GM18520 (cell line): ENCODE results near the gene NR6A1.
A peak's percentile ranks its signal among the peaks of the same experiment; 100 is the strongest.

Experiments used
- ATAC-seq: cut with Tn5 transposase; IDR thresholded peaks from one replicate; pipeline ENCODE4 v1.9.1; 2021; ENCODE audit not compliant: unreplicated experiment

NR6A1 gene

DNA sequence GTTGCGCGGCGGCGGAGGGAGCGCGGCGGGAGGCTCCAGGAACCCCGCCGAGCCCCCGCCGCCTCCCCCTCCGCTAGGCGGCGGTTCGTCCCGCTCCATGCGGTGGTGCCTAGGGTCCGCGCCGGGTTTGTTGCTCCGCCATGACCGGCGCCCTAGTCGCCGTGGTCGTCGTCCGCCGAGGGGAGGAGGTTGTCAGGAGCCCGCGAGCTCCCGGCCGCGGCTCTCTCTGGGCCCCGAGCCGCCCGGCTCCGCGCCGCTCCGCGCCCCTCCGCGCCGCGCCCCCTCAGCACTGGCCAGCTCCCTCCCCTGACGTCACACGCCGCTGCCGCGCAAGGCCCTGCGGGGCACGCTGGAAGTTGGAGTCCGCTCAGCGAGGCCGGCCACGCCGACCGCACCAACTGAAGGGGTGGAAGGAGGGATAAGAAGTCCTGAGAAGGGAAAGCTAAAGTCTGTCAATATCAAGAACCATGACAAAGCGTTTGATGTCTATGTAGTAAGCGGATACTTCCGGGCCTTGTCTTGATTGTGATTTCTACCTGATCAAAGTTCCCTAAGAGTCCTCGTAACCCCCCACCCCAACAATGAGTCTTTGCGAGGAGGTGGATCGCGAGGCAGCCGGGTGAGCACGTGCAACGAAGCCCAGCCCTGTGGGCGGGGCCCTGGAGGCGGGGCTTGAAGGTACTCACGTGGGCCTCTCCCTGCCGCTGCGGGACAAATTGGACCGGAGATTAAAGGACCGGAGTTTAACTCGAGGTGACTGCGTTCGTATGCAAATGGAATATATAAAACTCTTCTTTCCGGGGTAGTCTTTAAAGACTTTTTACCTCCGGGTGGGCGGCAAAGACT, at the start of gene NR6A1:
Gene NR6A1, minus strand, starts transcription at position 291 of the 846 bp plus-strand sequence.
- peak; percentile 75 for ATAC-seq

DNA sequence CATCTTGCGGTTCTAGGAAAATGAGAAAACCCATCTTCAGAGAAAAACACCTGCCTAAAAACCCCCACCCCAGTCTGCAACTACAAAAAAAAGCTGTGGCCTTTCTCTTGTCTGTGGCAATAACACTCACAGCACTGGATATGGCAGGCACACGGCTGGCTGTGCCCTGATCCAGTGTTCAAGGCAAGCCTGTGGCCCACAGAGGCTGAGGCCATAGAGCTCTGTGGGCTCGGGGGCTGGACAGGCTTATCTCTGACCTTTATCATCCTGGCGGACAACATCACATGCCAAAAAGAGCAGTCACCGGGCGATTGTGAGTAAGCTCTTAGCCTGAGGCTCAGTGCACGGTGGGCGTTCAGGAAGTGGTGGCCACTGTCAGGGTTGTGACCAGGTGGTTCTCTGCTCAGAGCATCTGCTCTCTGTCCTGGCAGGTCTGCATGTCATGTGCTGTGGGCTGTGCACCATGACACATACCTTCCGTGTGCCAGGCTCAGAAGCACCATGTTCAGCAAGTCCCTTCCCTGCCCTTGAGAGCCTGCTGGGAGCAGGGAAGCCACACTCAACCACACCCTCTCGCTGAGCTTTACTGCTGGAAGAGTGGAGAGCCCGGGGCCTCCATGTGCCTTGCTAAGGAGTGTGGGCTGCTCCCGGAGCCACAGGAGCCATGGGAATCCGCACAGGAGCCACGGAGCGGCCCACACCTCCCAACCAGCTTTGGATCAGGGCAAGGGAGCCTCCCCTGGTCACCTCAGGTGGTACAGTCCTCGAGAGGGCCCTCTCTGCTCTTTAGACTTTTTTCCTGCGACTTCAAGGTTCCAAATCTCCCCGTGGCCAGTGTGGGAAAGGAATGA, 47.5 kb upstream of the NR6A1 start:
- no peak for ATAC-seq

DNA sequence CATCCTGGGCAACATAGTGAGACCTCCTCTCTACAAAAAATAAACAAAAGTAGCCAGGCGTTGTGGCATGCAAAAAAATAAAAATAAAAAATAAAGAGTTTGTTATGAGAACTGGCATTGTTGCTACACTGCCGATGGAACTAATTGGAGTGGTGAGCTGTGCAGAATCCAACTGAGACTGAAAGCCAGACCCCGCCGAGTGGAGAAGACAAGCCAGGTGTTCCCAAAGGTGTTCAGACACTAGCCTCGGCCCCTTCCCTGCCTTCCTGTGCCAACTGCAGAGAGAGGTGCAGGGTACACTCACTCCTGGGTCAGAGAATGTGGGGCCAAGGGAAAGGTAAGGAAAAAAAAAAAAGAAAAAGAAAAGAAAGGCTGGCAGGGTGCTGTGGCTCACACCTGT, 44.5 kb upstream of the NR6A1 start:
- ATAC-seq = no peak

DNA sequence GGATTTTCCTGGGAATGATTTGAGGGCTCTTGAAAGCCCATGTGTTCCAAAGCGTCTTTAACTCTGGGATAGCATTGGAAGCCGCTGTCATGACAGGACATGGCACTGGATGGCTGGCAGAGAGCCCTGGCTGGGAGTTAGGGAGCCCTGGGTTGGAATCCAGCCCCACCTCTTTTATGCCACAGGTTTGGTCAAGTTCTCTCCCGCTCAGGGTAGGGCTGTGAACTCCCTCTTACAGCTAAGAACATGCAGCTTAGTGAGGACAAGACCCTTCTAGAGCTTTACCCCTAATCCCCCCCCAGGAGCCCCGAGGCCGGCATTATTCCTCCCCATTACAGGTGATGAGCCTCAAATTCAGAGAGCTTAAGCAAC, 43.0 kb upstream of the NR6A1 start:
- ATAC-seq = no peak

DNA sequence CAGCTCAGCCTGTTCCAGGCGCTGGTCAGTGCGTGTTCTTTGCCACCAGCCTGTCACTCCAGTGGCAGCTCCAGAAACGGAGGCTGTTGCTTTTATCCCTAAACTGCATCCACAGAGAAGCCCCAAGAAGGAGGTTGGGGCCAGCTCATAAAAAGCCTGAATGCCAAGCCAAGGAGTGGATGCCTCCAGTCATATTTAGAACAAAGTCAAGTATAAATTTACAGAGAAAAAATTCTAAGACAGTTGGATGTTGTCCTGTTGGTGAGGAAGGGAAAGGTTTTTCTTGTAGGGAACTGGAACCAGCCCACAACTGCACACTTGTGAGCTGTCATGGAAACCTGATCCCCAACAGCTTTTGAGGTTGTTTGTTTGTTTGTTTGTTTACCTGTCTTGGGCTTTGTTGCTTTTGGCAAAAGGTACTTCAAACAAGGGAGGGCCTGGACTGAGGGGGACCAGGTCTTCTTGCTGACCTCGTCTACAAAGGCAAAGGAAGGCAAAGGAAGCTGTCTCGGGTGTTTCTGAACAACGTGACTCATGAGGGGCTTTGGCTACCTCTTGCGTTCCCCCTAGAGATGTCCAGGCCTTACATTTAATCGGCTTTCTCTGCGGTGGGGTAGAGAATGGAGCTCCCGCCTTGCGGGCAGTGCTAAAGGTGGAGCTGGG, 42.5 kb upstream of the NR6A1 start:
- ATAC-seq = no peak

DNA sequence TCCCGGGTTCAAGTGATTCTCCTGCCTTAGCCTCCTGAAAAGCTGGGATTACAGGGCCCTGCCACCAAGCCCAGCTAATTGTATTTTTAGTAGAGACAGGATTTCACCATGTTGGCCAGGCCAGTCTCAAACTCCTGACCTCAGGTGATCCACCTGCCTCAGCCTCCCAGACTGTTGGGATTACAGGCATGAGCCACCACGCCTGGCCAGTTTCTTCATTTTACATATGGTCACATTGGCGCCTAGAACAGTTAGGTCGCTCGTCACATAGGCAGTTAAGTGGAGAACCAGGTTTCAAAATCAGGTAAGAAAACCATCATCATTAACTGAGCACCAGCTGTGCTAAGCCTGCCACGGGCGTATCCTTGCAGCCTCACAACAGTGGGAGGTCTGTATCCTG, 41.9 kb upstream of the NR6A1 start:
- ATAC-seq = no peak

DNA sequence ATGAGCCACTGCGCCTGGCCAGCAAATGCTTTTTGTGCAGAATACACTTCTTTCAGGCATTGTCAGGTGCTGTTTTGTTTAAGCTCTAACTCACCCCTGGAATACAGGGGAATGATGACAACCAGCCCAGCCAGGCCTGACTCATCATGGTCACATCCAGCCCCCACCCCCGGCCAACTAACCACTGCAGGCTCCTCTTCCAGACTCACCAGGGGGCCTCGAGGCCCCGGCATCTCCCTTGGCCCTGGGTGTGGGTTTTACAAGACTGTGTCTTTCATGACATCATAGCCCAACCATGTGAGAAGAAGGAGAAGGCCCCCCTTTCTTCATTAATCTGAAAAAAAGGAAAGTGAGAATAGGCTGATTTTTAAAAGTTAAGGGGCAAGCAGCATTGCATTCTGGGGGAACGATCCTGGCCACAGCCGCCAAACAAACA, 41.3 kb upstream of the NR6A1 start:
- ATAC-seq = no peak

DNA sequence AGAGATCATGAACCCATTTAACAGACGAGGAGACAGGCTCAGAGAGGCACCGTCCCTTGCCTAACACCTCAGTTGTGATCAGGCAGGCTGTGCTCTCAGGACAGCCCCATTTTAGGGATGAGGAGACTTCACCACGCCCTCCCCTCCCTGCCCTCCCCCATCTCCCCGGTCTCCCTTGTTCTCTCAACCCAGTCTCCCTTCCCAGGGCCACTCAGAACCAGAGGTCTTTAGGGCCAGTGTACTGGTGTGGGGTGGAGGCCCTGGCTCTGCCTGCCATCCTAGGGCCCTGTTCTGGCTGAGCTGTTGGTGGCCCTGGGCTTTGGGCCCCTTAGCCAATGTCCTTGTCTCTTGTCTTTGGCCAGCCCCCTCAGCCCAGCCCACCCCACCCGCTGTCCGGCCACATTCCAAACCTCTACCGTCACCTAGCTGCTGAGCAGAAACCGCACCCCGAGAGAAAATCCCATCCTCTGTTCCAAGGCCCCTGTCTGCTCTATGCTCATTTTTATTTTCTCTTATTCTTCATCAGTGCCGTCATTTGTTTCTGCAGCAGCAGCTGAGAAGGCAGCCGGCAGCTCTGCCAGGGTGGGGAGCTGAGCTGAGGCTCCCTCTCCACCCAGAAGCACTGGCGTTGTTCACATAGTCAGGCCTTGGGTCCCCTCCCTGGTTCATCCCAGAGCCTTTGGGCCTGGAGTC, 39.7 kb upstream of the NR6A1 start:
- ATAC-seq = no peak

DNA sequence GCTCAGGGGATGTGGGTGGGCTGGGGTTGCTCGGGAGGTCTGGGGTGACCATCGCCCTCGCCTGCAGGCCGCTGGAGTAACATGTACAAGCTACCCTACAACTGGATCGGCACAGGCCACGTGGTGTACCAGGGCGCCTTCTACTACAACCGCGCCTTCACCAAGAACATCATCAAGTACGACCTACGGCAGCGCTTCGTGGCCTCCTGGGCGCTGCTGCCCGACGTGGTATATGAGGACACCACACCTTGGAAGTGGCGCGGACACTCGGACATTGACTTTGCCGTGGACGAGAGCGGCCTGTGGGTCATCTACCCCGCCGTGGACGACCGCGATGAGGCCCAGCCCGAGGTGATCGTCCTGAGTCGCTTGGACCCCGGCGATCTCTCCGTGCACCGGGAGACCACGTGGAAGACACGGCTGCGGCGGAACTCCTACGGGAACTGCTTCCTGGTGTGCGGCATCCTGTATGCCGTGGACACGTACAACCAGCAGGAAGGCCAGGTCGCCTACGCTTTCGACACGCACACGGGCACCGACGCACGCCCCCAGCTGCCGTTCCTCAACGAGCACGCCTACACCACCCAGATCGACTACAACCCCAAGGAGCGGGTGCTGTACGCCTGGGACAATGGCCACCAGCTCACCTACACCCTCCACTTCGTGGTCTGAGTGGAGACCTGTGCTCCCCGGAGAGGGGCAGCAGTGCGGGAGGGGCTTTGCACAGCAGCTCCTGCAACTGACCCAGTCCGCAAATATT, 38.8 kb upstream of the NR6A1 start:
- no peak for ATAC-seq

DNA sequence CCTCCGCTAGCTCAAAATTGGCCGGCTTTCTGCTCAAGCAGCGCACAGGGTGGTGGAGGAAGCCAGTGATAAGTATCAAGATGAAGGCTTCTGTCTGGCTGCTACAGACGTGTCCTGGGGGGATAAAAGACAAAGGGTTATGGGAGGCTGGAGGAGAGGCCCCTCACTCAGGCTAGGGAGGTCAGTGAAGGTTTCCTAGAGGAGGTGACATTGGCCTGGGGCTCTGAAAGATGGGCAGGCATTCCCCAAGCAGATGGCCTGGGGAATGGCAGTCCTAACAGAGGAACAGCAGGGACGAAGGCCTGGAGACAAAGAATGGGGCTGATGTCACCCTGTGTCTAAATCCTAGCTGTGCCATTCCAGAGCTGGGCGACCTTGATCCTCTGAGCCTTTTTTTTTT, 38.1 kb upstream of the NR6A1 start:
- ATAC-seq = no peak

DNA sequence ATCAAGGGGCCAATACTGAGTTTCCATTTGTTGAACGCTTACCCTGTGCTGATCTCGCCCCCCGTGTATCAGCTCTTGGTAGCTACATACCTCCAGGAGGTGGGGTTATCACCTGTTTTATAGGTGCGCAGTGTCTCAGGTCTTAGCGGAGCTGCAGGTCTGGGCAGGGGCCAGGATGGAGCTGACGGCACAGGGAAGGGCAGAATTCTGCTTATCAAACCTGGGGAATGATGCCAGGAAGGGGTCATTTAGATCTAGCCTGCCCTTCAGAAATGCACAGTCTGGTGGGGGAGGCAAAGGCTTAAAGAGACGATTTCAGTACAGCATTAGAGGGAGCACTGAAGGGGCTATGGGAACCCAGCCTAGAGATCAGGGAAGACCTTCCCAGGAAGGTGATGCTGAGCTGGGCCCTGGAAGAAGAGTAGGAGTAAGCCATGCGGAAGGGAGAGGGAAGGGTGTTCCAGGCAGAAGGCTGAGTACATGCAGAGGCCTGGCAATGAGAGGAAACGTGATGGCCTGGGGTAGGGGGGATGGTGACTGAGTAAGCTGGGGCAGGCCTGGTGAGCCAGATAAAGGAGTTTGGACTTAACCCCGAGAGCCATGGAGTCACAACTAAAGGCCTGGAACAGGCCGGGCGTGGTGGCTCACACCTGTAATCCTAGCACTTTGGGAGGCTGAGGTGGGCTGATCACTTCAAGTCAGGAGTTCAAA, 37.3 kb upstream of the NR6A1 start:
- no peak for ATAC-seq

DNA sequence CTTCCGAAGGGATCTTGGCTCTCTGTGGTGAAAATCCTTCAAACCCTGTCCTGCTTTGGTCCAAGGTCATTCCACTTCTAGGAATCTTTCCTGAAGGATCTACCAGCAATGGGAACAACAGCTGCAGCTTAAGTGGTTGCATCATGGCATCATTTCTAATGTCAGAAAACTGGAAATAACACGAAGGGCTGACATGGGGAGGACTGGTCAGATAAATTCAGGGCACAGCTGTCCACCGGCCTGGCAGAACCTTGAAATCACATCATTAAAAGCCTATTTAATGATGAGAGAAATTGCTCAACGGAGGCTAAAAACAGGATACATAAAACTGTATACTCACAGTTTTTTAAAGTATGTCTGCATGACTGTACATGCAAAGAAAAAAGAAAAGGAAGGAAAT, 34.1 kb upstream of the NR6A1 start:
- ATAC-seq = no peak

DNA sequence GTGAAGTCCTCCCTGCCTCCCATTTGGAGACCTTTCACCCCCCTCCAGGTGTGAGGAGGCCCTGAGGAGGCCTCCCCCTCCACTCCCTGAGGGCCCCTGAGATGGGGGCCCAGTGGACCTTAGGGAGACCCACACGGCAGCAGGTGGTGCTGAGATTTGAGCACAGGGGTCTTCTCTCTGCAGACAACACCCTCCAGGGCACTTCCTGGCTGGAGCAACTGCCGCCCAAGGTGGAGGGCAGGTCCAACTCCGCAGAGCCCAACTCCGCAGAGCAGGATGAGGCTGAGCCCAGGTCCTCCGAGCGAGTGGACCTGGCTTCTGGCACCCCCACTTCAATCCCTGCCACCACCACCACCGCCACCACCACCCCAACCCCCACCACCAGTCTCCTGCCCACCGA, 32.8 kb upstream of the NR6A1 start:
- no peak for ATAC-seq

DNA sequence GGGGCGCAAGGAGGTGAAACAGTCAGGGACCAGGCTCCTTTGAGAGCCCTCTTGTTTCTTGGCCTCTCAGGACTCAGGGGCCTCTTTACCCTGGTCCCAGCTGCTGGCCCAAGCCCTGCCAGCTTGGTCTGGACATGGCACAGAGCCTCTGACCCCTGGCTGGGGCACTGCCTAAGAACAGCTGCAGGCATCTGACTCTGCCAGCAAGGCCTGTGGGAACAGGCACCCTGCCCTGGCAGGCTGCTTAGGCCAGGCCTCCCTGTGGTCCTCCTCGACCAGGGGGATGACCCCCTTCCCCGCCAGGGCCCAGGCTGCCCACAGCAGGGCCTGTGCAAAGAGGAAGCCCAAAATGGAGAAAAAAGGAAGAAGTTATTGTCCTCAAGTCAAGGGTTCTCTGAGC, 31.3 kb upstream of the NR6A1 start:
- no peak for ATAC-seq

DNA sequence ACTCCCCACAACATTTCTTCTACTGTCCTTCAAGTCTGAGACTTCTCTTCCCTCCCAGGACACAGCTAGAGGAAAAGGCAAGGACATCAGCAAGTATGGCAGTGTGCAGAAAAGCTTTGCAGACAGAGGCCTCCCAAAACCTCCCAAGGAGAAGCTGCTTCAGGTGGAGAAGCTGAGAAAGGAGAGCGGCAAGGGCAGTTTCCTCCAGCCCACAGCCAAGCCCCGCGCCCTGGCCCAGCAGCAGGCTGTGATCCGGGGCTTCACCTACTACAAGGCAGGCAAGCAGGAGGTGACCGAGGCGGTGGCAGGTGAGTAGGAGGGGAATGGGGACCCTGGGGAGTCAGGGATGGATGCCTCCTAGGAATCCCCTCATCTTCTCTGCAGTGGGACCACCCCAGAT, 30.2 kb upstream of the NR6A1 start:
- no peak for ATAC-seq

DNA sequence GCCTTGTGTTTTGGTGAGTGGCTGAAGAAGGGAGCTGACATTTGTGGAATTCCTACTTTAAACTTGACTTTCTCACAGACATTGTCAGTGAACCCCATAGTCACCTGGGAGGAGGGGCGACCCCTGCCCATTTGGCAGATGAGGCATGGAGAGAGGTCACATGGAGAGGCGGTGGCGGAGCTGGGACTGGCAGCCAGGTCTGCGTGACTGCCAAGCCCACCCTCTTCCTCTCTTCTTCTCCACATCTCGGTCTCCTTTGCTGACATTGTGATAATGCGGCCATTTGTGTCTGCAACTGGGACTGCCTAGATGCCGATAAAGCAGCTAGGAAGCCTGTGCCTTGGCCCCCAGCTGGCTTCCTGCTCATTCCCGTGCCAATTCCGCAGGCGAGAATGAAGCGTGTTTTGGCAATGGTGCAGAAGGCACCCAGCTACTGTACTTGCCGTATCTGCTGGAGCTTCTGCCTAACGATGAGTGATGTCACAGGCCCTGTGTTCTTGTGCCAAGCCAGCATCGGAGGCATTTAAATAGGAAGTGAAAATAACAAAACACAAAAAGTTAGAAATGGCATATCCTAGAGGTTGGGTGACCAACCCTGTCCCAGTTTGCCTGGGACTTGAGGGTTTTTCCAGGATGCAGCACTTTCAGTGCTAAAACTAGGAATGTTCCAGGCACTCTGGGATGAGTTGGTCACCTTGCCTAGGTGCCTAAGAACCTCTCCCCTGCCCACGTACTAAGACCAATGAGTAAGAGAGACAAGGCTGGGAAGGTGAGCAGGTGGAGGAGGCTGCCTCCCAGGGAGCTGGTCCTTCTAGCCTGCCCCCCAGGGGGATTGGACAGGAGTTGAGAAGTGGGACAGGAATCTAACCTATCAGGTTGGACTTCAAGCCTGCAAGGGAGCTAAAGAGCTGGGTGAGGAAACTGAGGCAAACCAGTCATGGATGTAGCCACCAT, 29.5 kb upstream of the NR6A1 start:
- ATAC-seq = no peak

DNA sequence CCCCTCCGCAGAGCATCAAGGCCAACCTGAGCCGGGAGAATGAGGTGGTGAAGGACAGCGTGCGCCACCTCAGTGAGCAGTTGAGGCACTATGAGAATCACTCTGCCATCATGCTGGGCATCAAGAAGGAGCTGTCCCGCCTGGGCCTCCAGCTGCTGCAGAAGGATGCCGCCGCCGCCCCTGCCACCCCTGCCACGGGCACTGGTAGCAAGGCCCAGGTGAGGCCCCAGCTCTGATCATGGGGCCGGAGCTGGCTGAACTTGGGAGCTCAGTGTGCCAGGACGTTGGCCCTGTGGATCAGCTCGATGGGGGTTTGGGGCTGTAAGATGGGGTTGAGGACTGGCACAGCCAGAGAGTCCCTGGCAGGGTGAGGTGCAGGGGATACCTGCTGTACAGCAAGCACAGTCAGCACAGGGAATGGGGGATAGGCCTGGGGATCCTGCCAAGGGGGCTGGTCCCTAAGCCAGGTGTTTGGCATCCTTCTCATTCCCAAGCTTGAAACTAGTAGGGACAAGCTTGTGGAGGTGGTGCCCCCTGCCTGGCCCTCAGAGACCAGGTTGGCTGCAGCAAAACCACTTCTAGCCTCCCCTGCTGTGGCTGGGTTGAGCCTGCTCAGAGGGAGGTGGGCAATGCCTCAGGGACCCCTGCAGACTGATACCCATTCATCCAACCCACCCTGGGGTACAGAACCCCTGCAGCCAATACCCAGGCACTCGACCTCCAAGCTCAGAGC, 28.3 kb upstream of the NR6A1 start:
- ATAC-seq = no peak
